Upper lobe of left lung (tissue), 6 donors: Measurements from ENCODE around the gene BCKDHA. TPM values are rescaled to one million over a fixed set of nuclear protein-coding genes. Genes with fewer than 3 reads are reported as not detected.
A peak's percentile ranks its signal among the peaks of the same experiment; 100 is the strongest.

Experiments used
- ATAC-seq, 2 donors: fragments of 200-7000 bp; cut with Tn5 transposase; one replicate each; pipeline ENCODE4 v1.9.1; 2022; ENCODE audit warnings: mild to moderate bottlenecking in 2 of 2, moderate library complexity in 2 of 2; ENCODE audit not compliant: low FRiP score in 2 of 2
- DNase-seq, 2 donors: peaks; one replicate each; pipeline ENCODE4 v3.0.0-alpha.2; 2019 to 2020
- H3K27ac ChIP-seq, 4 donors: fragments of 200-600 bp; sonication (generic); one replicate each; pipeline ENCODE4 v1.5.1; 2016 to 2019
- H3K27me3 ChIP-seq, 4 donors: fragments of 200-600 bp; sonication (generic); one replicate each; pipeline ENCODE4 v1.5.1; 2017 to 2019
- H3K36me3 ChIP-seq, 4 donors: fragments of 200-600 bp; sonication (generic); one replicate each; pipeline ENCODE4 v1.5.1; 2016 to 2019
- H3K4me1 ChIP-seq, 4 donors: fragments of 200-600 bp; sonication (generic); one replicate each; pipeline ENCODE4 v1.5.1; 2018 to 2019
- H3K4me3 ChIP-seq, 4 donors: fragments of 200-600 bp; sonication (generic); one replicate each; pipeline ENCODE4 v1.5.1; 2017 to 2019; ENCODE audit warnings: mild to moderate bottlenecking in 2 of 4, moderate library complexity in 1 of 4
- H3K9me3 ChIP-seq, 4 donors: fragments of 200-600 bp; sonication (generic); one replicate each; pipeline ENCODE4 v1.5.1; 2018 to 2019
- EP300 ChIP-seq, 4 donors: sonication (generic); formaldehyde crosslinking; IDR thresholded peaks; one replicate each; pipeline ENCODE4 v1.5.1; 2017; ENCODE audit warnings: antibody characterized with exemption in 4 of 4, control low read depth in 2 of 4
- POLR2A ChIP-seq, 4 donors: fragments of 450-650 bp; IDR thresholded peaks; one replicate each; pipeline ENCODE4 v1.5.1; 2016 to 2017; ENCODE audit warnings: antibody characterized with exemption in 4 of 4, mild to moderate bottlenecking in 2 of 4
- POLR2AphosphoS5 ChIP-seq, 2 donors: sonication (generic); formaldehyde crosslinking; IDR thresholded peaks; one replicate each; pipeline ENCODE4 v1.5.1; 2017; ENCODE audit warnings: antibody characterized with exemption in 2 of 2
- WGBS, 2 donors: methylation state at CpG; one replicate each; pipeline ENCODE4 v1.1.5; 2017 to 2018; 5-methylcytosine and 5-hydroxymethylcytosine counted together
- total RNA-seq, 6 donors: library from RNA; depleted of rRNA in 4 of 6; stranded (reverse); fragments of >200 nt in 4 of 6; gene quantifications; one replicate each; pipeline versions ENCODE4 v1.1.0 to v1.2.1, GENCODE V29; 2016 to 2021
- TF ChIP-seq, protein P1 (sequence below), 6 experiments: fragments of 450-650 bp in 4 of 6; fragments of 200-600 bp in 2 of 6; sonication (generic) in 2 of 6; IDR thresholded peaks; one replicate each; pipeline ENCODE4 v1.5.1; 2016 to 2019; ENCODE audit warnings: antibody characterized with exemption in 6 of 6
- donor health status: DM: no; HTN: no; CAD: no; lungs with moderate emphysema.
- donor health status: DM: no; HTN: yes; CAD: no; lungs with severe emphysema.

Gene BCKDHA
- total RNA-seq, 6 donors from 2014 or later, result 28.4 to 71.7 (median 63.3) TPM

- no peaks in the 10 kb centered on the region for H3K9me3 ChIP-seq
- 95 to 96% methylated on average over 7 of the region's 7 CpGs for WGBS, 2 donors
- H3K4me1 ChIP-seq, result peaks cover 4 to 27% (median 12%) of the 10 kb centered on the region in 4 donors
- peak; percentile 6 to 49 for DNase-seq
- H3K27me3 ChIP-seq, result no peaks in the 10 kb centered on the region
- TF ChIP-seq POLR2AphosphoS5 (IDR thresholded peaks at IDR 0.05) (no peak), POLR2A (IDR thresholded peaks at IDR 0.05) (no peak), EP300 (IDR thresholded peaks at IDR 0.05) (no peak)
- TF ChIP-seq, protein P1, sequence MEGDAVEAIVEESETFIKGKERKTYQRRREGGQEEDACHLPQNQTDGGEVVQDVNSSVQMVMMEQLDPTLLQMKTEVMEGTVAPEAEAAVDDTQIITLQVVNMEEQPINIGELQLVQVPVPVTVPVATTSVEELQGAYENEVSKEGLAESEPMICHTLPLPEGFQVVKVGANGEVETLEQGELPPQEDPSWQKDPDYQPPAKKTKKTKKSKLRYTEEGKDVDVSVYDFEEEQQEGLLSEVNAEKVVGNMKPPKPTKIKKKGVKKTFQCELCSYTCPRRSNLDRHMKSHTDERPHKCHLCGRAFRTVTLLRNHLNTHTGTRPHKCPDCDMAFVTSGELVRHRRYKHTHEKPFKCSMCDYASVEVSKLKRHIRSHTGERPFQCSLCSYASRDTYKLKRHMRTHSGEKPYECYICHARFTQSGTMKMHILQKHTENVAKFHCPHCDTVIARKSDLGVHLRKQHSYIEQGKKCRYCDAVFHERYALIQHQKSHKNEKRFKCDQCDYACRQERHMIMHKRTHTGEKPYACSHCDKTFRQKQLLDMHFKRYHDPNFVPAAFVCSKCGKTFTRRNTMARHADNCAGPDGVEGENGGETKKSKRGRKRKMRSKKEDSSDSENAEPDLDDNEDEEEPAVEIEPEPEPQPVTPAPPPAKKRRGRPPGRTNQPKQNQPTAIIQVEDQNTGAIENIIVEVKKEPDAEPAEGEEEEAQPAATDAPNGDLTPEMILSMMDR (IDR thresholded peaks at IDR 0.05), result no peak
- H3K36me3 ChIP-seq, result peaks cover 5 to 32% (median 20%) of the 10 kb centered on the region in 4 donors
- H3K27ac ChIP-seq, result no peak overlapping the region
- no peak for ATAC-seq
- H3K4me3 ChIP-seq, result no peak overlapping the region
Observed at GRCh38 chr19:41437944-41438574, 40.4 kb downstream of the BCKDHA start.

DNA sequence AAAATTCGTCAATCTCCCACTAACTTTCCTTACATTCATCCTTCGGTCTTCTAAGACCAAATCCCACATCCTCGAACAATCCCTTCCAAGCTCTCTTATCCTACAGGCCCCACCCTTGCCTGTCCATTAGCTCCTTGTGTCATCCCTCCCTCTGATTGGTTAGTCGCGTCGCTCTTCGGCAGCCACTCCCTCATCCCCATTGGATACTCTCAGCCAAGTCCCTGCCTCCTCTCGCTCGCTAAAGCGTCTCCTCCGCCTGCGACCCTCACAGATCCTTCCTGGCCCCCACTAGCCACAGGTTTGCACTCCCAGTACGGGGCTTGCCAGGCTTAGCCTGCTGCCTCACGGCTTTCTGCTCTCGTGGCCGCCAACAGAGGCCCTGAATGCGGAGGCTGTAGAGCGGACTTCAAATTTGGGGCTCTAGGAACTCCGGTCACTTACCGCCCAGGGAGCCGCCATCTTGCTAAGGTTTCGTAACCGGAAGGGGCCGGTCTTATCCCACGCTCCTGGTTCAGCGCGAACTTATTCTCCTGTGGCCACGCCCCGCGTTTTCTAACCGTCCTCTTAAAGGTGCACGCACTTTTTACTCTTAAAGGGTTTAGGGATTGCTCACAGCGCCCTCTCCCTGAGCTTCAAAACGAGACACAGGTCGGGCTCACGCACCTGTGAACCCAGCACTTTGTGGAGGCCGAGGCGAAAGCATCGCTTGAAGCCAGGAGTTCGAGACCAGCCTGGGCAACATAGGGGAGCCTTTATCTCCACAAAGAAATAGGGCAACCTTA, 42.0 kb downstream of the BCKDHA start, which contains the start of gene DMAC2:
DMAC2 (minus strand) TSS at position 472 of the 782 bp plus-strand sequence; CDS start at position 459, 13 bp downstream.
- peak within 1 kb of the TSS; percentile 56 to 77 (median 67) for H3K4me3 ChIP-seq
- peaks cover 5 to 21% (median 13%) of the 10 kb centered on the region in 4 donors for H3K36me3 ChIP-seq
- DNase-seq (peak; percentile 86 to 99), ATAC-seq (peak; percentile 97 to 98)
- TF ChIP-seq POLR2A (IDR thresholded peaks at IDR 0.05) (peak in 3 of 4 donors; percentile 50 to 75 (median 51)), POLR2AphosphoS5 (IDR thresholded peaks at IDR 0.05) (peak; percentile 82 to 89), EP300 (IDR thresholded peaks at IDR 0.05) (no peak)
- TF ChIP-seq, protein P1 (IDR thresholded peaks at IDR 0.05), result peak; percentile 17 to 71 (median 50)
- H3K27ac ChIP-seq, result peak within 1 kb of the TSS; percentile 88 to 94 (median 89)
- no peaks in the 10 kb centered on the region for H3K27me3 ChIP-seq
- 1 to 4% methylated on average over 16 to 40 of the region's 40 CpGs for WGBS, 2 donors
- H3K4me1 ChIP-seq, result peaks cover 4 to 27% (median 12%) of the 10 kb centered on the region in 4 donors
- H3K9me3 ChIP-seq, result no peaks in the 10 kb centered on the region

DNA sequence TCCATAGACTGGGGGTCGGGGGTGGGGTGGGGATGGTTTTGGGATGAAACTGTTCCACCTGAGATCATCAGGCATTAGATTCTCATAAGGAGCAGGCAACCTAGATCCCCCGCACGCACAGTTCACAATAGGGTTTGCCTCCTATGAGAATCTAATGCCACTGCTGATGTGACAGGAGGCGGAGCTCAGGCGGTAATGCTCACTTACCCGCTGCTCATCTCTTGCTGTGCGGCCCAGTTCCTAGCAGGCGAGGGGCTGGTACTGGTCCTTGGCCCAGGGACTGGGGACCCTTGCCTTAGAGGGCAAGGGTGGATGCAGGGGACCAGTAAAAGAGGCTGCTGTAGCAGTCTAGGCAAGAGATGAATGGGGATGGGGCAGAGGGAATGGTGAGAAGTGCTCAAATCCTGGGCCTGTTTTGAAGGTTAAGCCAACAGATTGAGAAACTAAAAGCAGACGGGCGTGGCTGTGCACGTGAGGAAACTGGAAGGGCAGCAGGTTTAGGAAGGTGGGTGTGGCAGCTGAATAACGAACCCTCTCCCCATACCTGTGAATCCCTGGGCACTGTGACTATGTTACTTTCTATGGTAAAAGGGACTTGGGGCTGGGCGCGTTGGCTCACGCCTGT, 43.8 kb downstream of the BCKDHA start:
- H3K27me3 ChIP-seq, result no peaks in the 10 kb centered on the region

More for the DNA sequence above, 43.8 kb downstream of the BCKDHA start:
- H3K36me3 ChIP-seq, result peaks cover 3 to 14% (median 7%) of the 10 kb centered on the region in 4 donors
- DNase-seq, result peak in 1 of 2 donors; percentile 15
- peaks cover 4 to 27% (median 12%) of the 10 kb centered on the region in 4 donors for H3K4me1 ChIP-seq
- H3K4me3 ChIP-seq, result no peak overlapping the region
- 81 to 82% methylated on average over 11 to 15 of the region's 15 CpGs for WGBS, 2 donors
- no peak overlapping the region for H3K27ac ChIP-seq
- TF ChIP-seq, protein P1 (IDR thresholded peaks at IDR 0.05), result no peak
- no peak for TF ChIP-seq POLR2AphosphoS5 (IDR thresholded peaks at IDR 0.05)
- TF ChIP-seq POLR2A (IDR thresholded peaks at IDR 0.05), result no peak
- no peak for TF ChIP-seq EP300 (IDR thresholded peaks at IDR 0.05)
- no peaks in the 10 kb centered on the region for H3K9me3 ChIP-seq
- no peak for ATAC-seq
